ENCODE data around the gene KLF6. TPM values are rescaled to one million over a fixed set of nuclear protein-coding genes. Genes with fewer than 3 reads are reported as not detected.

KLF6 gene
- total RNA-seq, 4 donors from 2014 or later, result 140 to 304 (median 291) TPM

DNA sequence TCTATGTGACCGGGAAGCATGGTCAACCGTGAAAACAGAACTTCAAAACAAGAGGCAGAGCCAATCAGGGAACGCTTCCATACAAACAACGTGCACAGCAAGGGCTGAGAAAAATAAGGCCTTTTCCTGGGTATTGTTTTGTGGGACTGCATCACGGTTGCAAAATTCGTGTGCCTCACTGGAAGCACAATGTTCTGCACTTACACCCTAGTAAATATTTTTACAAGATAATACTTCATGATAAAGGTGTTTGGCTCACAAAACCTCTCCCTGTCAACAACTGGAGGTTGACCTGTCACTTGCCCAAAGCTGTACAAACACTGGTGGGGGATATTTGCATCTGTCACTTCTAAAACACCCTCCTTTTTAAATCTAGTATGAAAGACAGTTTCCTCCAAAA lies 37.0 kb downstream of the KLF6 start:
- in situ Hi-C loops (cut with MboI; ENCODE audit: low pct_ligation_motif_present in 1 of 4, low pct_unique_long_range_greater_than_20kb in 1 of 4, low sequenced_read_pairs in 3 of 4) (no loop called here), intact Hi-C loops (cut with DNase I; ENCODE audit: low total_unique reads) (no loop called here)
- H3K4me1 ChIP-seq, result peaks cover 0 to 19% (median 4%) of the 10 kb centered on the region in 4 donors
- H3K9me3 ChIP-seq, result no peaks in the 10 kb centered on the region
- 60 to 73% methylated on average over 3 to 6 of the region's 6 CpGs for WGBS, 2 donors (ENCODE audit: low coverage in 1 of 2)
- H3K27ac ChIP-seq, result no peak overlapping the region
- no peaks in the 10 kb centered on the region for H3K36me3 ChIP-seq
- no peaks in the 10 kb centered on the region for H3K27me3 ChIP-seq
- no peak for TF ChIP-seq POLR2AphosphoS5 (IDR thresholded peaks at IDR 0.05)
- no peak for TF ChIP-seq EP300 (IDR thresholded peaks at IDR 0.05; ENCODE audit: low read depth)
- TF ChIP-seq, protein P1, sequence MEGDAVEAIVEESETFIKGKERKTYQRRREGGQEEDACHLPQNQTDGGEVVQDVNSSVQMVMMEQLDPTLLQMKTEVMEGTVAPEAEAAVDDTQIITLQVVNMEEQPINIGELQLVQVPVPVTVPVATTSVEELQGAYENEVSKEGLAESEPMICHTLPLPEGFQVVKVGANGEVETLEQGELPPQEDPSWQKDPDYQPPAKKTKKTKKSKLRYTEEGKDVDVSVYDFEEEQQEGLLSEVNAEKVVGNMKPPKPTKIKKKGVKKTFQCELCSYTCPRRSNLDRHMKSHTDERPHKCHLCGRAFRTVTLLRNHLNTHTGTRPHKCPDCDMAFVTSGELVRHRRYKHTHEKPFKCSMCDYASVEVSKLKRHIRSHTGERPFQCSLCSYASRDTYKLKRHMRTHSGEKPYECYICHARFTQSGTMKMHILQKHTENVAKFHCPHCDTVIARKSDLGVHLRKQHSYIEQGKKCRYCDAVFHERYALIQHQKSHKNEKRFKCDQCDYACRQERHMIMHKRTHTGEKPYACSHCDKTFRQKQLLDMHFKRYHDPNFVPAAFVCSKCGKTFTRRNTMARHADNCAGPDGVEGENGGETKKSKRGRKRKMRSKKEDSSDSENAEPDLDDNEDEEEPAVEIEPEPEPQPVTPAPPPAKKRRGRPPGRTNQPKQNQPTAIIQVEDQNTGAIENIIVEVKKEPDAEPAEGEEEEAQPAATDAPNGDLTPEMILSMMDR (IDR thresholded peaks at IDR 0.05), result no peak
- no peak for TF ChIP-seq POLR2A (IDR thresholded peaks at IDR 0.05)
- DNase-seq, result no peak
- no peak overlapping the region for H3K4me3 ChIP-seq

DNA sequence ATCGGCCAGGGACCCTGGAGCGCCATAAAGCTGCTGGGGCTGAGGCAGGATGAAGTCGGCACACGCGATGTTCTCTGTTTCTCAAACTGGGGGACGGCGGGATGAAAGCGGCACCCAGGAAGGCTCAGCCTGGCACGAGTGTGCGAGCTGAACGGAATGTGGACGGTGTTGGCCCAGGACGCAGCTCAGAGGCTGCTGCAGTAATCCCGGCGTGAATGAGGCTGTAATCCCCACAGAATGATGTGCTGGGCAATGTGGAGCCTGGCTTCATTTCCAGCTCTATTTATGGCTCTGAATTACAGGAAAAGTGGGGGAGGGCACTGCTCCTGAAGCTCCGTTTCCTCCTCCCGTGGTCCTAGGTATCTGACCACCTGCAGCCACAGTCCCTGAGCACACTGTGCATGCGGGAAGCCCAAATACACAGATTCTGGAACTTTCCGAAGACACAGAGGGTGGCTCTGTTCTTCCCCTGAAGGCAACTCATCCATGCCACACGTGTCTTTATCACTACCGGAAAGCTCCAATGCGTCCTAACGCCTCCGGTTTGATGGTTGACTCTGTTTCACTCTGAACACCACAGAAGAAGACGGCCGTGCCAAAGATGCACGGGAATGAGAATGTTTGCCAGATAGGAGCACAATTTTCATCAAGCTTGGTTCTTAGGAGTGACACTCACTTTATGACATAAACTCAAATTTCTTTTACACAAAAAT lies 37.6 kb downstream of the KLF6 start:
- no peak for DNase-seq
- no peak overlapping the region for H3K27ac ChIP-seq
- H3K27me3 ChIP-seq, result no peaks in the 10 kb centered on the region
- H3K9me3 ChIP-seq, result no peaks in the 10 kb centered on the region
- no peak overlapping the region for H3K4me3 ChIP-seq
- peaks cover 0 to 19% (median 4%) of the 10 kb centered on the region in 4 donors for H3K4me1 ChIP-seq
- 88 to 91% methylated on average over 12 to 27 of the region's 27 CpGs for WGBS, 2 donors (ENCODE audit: low coverage in 1 of 2)
- in situ Hi-C loops (cut with MboI; ENCODE audit: low pct_ligation_motif_present in 1 of 4, low pct_unique_long_range_greater_than_20kb in 1 of 4, low sequenced_read_pairs in 3 of 4) (no loop called here), intact Hi-C loops (cut with DNase I; ENCODE audit: low total_unique reads) (no loop called here)
- TF ChIP-seq, protein P1 (IDR thresholded peaks at IDR 0.05), result no peak
- TF ChIP-seq POLR2A (IDR thresholded peaks at IDR 0.05), result no peak
- TF ChIP-seq POLR2AphosphoS5 (IDR thresholded peaks at IDR 0.05), result no peak
- H3K36me3 ChIP-seq, result no peaks in the 10 kb centered on the region

DNA sequence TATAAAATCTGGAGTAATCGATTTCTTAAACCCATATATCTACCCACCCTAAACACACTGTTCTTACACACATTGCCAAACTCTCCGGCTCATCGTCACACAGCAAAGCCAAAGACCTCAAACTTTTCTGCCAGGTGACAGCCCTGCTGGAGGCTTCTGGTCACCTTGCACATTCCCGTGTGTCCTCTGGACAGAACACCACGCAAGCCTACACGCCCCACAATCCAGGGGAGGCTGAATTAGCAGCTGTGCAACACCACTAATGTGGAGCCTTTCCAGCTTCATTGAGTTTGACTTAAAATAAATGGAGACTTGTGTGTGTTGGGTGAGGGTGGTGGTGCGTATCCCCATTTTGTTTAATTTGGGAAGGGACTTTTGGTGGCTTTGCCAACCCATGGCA lies 38.4 kb downstream of the KLF6 start:
- H3K27me3 ChIP-seq, result no peaks in the 10 kb centered on the region
- intact Hi-C loops (cut with DNase I; ENCODE audit: low total_unique reads), result no loop called here

DNA sequence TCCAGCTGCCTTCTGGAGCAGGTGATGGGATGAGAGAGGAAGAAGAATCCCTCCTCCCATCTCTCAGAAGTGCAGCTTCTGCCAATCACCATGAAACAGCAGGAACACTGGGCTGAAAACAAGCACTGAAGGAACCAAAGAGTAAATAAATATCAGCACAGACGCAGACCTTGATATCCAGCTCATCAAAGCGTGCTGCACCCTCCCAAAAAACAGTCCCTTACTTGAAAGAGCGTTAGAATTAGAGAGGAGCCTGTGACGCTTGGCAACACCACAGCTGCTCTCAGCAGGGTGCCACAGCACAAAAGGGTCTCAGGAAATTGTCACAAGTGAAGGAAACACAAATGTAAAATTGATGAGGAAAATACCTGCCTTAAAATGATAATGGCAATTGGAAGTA lies 39.5 kb downstream of the KLF6 start:
- TF ChIP-seq POLR2A (IDR thresholded peaks at IDR 0.05) (no peak), POLR2AphosphoS5 (IDR thresholded peaks at IDR 0.05) (no peak), EP300 (IDR thresholded peaks at IDR 0.05; ENCODE audit: low read depth) (no peak)
- TF ChIP-seq, protein P1 (IDR thresholded peaks at IDR 0.05), result no peak
- H3K9me3 ChIP-seq, result no peaks in the 10 kb centered on the region
- WGBS, 2 donors (ENCODE audit: low coverage in 1 of 2), result 75 to 96% methylated on average over 4 of the region's 4 CpGs
- H3K36me3 ChIP-seq, result no peaks in the 10 kb centered on the region
- in situ Hi-C loops (cut with MboI; ENCODE audit: low pct_ligation_motif_present in 1 of 4, low pct_unique_long_range_greater_than_20kb in 1 of 4, low sequenced_read_pairs in 3 of 4) (no loop called here), intact Hi-C loops (cut with DNase I; ENCODE audit: low total_unique reads) (no loop called here)
- no peak overlapping the region for H3K4me3 ChIP-seq
- H3K4me1 ChIP-seq, result peaks cover 0 to 19% (median 4%) of the 10 kb centered on the region in 4 donors
- no peak for DNase-seq
- H3K27ac ChIP-seq, result no peak overlapping the region
- H3K27me3 ChIP-seq, result no peaks in the 10 kb centered on the region

More for the DNA sequence above, 38.4 kb downstream of the KLF6 start:
- Histone ChIP-seq H3K27ac (no peak overlapping the region), H3K9me3 (no peaks in the 10 kb centered on the region), H3K4me3 (no peak overlapping the region), H3K36me3 (no peaks in the 10 kb centered on the region), H3K4me1 (peaks cover 0 to 19% (median 4%) of the 10 kb centered on the region in 4 donors)
- no peak for TF ChIP-seq POLR2A (IDR thresholded peaks at IDR 0.05)
- TF ChIP-seq POLR2AphosphoS5 (IDR thresholded peaks at IDR 0.05), result no peak
- TF ChIP-seq, protein P1 (IDR thresholded peaks at IDR 0.05), result no peak
- TF ChIP-seq EP300 (IDR thresholded peaks at IDR 0.05; ENCODE audit: low read depth), result no peak
- 67 to 92% methylated on average over 1 to 7 of the region's 7 CpGs for WGBS, 2 donors (ENCODE audit: low coverage in 1 of 2)
- in situ Hi-C loops (cut with MboI; ENCODE audit: low pct_ligation_motif_present in 1 of 4, low pct_unique_long_range_greater_than_20kb in 1 of 4, low sequenced_read_pairs in 3 of 4), result no loop called here
- no peak for DNase-seq

All from transverse colon (tissue), 4 donors.